Stimulated activated CD4-positive, alpha-beta T cell treated with anti-CD3 and anti-CD28 coated beads, Interleukin-2, amount 100 ng/mL, for 4 hours (primary cell): ENCODE measurements around the gene NUP210.

ENCODE experiments used
- DNase-seq: peaks from one replicate; pipeline ENCODE4 v3.0.0-alpha.2; 2020; ENCODE audit warnings: low read depth

Gene NUP210

DNA sequence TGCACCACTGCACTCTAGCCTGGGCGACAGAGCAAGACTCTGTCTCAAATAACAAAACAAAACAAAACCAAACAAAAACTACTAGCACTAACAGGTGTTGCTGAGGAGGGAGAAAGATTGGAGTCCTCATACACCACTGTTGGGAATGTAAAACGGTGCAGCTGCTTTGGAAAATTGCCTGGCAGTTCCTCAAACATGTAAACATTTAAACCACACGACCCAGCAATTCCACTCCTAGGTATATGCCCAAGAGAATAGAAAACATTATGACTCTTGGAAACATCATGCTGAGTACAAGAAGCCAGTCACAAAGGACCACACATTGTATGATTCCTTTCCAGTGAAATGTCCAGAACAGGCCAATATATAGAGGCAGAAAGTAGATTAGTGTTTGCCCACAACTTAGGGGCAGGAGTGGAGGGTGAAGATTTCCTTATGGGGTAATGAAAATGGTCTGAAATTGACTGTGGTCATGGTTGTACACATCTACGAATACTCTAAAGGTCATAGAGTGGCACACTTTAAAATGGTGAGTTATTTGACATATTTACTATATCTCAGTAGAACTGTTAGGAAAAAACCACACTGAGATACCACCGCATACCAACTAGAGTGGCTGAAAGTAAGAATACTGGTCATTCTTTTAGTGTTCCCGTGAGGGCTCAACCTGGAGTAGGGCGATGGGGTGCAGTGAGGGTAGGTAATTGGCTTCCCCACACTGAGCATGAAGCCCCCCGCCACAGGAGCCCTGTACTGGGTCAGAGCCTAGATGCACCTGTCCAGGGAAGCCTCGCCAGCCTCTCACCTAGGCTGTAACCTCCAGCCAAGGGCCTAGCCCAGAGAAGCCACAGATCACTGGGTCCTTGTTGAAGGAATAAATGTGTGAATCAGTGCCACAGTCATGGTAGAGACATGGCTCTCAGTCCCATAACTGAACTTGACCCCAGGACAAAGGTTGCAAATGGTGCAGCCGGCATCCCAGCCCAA is 131.1 kb downstream of the NUP210 start:
- DNase-seq, result no peak

DNA sequence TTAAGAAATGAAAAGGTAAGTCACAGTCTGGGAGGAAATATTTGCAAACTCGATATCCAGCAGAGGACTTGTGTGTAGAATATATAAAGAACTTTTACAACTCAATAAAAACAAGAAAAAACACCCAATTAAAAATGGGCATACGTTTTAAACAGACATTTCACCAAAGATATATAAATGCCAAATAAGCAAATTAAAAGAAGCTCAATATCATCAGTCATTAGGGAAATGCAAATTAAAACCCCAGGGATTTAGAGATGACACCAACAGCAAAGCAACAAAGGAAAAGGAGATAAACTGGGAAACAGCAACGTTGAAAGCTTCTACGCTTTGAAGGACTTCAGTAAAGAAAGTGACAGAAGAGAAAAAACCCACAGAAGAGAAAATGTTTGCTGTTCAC is 132.3 kb downstream of the NUP210 start:
- DNase-seq, result no peak

DNA sequence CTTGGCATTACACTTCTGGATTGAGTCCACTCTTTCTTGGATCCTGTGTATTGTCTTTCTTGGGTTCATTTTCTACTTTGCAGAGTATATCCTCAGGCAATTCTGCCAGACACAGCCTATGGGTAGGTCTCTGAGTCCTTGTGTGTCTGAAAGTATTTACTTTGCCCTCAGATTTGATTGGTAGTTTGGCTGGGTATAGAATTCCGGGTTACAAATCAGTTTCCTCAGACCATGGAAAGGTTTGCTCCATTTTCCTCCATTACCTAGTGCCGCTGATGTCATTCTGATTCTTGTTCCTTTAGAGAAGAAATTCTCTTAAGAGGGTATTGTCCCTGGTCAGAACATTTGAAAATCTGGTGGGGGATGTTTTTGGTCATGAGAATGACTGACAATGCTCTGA is 133.2 kb downstream of the NUP210 start:
- no peak for DNase-seq

DNA sequence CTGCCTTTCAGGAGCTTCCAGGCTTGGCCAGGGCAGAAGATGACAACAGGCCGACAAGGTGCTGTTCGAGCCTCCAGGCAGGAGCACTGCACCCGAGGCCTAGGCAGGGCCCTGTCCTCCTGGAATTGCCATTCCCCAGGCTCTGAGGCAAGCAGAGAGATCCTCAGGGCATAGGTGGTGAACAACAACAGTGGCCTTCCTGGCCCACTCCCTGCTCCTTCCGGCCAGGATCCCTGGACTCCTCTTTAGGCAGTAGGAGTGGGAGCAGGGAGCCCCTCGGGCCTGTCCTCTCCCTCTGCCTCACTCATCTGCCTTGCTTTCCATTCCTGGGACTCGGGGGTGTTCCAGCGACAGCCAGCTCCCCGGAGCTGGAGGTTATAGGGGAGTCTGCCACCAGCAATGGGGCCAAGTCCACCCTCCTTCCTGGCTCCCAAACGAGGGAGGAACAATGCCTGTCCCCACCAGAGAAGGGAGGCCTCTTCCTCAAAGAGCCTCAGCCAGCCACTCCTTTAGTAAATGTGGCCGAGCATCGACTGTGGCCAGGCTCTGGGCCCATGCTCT is 135.0 kb downstream of the NUP210 start:
- DNase-seq, result no peak

DNA sequence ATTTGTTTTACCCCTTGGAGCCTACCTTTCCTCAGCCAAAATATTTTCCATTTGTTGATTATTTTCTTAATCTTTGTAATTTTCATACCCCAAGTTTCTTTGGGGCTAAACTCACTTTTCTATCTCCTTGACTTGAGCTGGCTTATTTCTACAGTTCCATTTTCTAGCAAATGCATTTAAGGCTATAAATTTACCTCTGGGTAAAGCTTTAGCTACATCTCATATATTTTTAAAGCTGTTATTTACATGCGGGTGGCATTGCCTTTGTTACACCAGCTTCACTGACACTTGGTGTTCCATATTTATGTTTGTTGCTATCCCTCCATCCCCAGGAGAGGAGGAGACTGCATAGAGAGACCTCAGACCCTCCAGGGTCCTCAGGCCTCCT is 136.3 kb downstream of the NUP210 start:
- no peak for DNase-seq

DNA sequence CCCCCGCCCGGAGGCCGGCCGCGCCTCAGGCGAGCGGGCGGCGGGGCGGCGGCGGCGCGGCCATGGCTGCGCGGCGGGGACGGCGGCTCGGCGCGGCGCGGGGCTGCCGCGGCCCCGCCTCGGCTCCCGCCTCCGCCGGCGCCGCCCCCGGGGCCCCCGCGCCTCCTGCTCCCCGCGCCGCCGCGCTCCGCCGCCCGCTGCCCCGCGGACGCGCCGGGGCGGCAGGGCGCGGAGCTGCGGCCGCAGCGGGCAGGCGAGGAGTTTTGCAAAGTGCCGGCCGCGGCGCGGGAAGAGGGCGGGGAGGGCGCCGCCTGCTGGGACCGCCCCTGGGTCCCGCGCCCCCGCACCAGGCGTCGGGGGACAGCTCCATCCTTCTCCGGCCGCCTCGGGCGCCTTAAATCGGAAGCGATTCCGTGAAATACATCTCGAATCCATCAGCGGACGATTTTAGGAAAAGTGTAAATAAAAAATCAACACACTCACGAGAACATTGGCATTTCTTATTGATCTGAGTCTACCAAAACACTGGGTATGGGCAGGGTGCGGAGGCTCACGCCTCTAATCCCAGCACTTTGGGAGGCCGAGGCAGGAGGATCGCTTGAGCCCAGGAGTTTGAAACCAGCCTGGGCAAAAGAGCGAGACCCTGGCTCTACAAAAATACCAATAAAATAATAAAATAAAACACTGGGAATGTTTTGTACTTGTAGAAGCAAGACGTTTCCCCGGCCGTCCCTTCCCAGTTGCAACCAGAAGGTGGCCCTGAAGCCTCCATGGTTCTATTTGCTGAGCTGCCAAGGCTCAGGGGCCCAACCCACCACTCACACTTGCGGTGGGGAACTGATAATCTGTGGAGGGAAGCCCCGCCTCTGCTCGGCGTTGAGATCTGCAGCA is 136.9 kb downstream of the NUP210 start:
- DNase-seq, result no peak

DNA sequence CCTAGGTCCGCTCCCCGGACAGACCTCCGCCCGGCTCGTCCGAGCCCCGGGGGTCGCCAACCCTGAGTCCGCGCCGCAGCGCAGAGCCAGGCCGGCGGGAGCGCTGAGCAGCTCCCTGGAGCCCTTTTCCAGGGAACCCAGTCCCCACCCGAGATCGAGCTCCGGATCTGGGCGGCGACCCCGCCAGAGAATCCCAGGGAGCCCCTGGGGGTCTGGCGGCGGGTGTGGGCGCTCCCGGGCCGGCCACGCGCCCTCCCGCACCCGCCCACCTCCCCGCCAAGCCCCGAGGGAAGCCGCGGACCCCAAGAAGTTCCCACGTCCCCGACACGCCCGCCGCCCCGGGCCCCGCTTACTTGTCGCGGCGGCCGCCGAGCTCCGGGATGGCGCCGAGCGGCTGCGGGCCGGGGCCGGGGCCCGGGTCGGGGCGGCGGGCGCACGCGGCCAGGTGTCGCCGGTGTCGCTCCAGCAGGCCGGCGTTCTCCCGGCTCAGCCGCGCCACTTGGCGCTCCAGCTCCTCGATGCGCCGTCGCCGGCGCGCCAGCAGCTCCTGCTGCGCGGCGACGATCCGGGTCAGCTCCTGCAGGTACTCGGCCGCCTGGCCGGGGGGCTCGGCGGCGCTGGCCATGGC is 137.7 kb downstream of the NUP210 start:
- DNase-seq, result no peak

DNA sequence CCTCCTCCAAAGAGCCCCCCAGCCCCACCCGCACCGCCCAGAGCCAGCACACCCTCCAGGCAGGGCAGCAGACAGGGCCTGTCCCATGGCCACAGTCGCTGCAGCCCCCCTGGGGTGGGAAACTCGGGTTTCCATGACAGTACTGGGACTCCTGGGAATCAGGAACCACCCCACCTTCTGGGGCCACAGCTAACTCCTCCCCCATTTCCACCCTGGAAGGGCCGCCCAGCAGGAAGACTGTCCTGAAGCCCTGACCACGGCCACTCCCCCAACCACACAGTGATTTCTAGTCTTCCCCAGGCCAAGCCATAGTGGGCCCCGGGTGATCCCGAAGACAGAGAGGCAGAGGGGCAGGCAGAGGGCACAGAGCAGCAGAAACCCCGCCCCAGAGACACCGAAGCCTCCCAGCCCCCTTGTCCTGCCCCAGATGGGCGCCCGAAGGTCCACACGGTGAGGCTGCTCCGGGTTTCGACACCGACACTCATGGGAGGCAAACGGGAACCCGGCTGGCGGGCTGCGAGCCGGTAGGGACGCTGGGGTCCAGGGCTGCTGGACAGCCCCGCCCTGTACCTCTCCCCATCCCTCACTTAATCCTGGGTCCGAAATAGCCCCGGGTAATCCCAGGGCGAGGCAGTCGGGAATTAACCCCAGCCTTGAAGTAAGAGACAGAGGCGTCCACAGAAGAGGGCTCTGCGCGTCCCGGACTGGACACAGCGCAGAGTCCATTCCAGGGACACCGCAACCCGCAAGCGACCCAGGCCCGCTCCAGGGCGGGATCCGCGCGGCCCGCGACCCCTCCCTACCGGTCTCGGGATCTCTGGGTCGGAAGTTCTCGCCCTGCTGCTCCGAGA is 138.4 kb downstream of the NUP210 start:
- DNase-seq, result no peak

DNA sequence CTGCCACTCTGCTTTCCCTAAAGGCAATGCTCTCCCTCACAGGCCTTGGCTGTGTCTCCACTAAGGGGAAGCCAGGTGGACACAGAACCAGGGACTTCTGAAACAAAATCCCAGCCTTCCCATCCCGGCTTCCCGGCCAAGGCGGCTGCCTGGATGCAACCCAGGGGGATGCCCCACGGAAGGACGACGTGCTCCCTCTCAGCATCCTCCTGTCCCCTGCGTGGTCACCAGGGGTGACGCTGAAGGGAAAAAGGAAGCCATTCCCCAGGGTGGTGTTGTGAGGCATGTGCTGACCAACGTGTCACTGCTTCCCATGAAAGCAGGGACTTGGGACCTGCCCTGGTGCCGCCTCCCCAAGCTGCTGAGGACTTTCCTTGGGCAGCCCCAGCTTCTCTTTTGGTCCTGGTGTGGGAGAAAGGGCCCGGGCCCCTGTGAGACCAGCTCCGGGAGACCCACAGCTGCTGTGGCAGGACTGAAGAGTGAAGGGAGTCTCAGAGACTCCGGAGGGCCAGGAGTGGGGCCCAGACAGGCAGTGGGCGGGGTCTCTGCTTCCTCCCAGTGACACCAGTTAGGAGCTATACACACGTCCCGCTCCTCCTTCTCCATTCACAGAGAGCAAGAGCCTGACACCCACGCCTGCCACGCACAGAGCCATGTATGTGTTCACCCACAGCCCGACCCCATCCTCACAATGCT is 139.2 kb downstream of the NUP210 start:
- no peak for DNase-seq

DNA sequence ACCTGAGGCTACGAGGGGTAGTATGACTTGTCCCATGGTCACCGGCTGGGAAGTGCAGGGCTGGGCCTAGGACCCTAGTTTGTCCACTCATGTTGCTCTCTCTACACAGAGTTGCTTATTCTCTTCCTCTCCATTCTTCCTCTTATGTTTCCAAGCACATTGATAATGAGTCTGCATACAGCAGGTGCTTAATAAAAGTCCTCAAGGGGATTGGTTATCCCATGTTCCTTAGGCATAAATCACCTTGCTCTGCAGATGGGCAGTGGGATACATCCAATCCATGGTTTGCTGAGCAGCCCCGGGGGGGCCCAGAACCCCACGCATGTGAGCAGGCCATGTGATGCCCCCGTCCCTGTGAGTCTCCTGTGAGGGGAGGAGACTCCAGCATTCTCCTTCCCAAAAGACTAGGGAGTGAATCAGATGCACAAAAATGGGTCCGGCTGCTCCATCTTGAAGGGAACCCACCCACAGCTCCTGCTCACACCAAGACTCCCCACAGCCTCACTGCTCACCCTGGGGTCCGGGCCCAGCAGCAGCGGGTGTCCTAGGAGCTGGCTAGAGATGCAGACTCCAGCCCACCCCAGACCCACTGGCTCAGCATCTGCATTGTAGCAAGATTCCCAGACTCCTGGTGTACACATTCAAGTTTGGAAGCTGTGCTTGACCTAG is 139.9 kb downstream of the NUP210 start:
- no peak for DNase-seq

DNA sequence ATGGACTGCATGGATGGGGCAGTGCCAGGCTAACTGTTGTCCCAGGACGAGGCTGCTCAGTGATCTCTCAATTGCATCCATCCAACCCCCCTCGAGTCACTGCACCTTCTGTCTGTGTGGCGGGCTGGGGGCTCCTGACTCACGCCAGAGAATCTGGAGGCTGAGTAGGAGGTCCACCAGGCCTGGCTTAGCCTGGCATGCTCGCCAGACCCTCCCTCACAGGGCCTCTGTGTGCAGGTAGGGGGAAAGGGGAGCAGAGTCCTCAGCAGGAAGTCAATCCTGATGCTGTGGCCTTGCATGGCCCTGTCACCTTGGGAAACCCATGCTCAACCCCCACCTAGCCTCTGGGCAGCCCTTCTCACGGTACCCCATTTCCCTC is 140.6 kb downstream of the NUP210 start:
- no peak for DNase-seq

DNA sequence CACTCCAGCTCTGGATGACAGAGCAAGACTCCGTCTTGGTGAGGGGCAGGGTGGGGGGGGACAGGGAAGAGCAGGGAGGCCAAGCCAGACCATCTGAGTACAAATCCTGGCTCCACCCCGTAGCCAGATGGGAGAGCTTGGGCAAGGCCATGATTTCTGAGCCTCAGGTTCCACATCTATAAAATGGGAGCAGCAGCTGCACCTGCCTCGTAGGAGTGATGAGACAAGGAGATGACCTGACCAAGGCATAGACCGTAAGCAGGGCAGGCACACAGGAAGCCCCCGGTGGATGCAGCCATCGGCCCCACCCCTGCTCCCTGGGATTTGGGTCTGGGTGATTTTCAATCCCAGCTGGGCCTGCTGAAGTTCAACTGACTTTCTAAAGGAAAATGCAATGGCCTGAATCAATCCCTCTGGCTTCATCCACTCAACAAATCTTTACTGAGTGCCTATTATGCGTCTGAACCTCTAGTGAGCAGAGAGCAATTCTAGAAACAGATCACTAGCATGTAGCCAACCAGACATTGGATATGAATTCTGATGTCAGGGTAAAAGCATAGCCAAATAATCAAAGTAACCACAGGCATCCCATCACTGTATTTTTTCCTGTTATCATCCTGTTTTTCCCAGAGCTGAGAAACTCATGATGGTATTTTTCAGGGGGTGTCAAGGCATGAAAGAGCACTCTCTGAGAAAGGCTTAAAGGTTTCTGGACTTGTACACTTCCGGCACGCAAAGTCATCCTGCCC is 141.2 kb downstream of the NUP210 start:
- no peak for DNase-seq

DNA sequence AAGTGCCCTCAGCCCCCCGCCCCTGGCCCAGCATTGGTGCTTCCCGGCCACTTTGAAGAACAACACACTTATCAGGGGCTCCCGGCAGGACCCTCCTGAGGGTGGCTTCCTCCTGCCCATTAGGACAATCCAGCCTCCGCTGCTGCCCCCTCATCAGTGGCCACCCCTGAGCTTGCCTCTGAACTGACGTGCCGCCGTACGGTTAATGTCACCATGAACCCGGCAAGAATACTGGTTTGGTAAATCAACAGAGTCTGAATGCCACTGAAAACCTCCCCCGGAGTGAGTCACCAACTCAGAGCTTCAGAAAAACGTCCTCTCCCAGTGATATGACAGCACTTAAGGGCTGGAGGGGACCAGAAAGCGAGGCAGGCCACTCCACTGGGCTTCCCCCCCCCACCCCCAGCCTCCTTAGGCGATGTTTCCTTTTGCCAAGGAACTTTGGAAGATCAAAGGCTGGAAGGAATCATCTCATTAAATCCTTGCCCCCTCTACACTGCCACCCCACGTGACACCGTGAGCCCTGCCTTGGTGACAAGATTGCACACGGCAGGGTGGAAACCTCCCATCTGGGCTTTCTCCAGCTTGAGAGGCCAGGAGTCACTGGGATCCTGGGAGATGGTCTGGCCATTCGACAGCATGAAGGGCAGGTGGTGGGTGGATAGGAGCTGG is 142.1 kb downstream of the NUP210 start:
- DNase-seq, result no peak

DNA sequence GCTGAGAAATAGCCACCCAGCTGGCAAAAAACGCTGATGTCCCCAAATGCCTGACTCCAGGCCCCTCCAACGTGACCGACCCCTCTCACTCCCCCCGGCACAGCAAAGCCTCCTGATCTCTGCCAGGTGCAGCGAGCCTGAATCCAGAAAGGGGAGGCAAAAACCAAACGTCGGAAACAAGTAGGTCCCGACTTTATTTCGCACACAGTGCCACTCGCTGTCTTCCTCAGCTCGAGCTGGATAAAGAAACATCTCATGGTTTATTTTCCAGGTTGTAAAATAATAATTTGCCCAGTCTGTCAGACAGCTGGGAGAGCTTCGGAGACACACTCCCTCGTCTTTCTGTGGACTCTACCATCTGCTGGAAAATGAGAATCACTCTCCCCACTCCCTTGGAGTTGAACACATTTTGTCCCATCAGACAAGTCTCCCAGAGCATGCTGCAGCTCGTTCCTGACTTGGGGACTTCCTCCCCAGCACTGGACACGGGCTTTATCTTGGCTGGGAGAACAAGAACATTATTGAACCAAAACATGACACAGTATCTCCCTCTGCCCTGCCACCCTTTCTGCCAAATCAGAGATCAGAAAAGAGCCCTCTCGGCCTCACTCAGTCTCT is 142.8 kb downstream of the NUP210 start:
- no peak for DNase-seq

DNA sequence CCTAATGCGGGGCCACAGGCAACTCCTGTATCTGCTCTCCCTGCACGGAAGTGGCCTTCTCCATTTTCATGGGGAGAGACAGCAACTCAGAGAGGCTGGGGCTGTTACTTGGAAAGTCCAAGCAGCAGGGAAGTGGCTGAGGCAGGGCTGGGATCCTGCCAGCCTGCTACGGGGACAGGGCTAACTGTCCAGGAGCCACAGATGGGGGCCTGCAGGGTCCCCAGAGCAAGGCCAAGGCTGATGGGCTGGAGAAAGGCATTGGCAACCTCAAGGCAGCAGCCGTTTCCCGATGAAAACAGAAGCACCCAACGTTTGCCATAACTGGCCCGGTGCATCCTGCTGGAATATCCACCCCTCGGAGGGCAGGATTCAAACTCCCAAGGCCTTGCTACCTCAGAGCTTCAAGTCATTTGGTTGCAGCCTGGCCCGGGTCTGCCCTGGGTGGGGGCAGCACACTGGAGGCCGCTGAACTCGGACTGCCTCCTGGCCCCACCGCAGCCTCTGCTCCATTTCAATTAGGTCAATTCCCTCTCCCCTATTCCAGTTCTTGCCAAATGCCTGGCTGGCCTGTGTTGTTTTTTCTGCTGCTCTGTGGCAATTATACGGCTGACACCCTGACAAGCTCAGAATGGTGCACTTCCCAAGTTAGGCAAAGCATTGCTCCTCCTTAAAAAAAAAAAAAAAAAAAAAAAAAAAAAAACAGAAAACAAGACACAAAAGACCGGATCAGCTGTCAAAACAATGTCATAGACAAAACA is 143.5 kb downstream of the NUP210 start:
- DNase-seq, result no peak

DNA sequence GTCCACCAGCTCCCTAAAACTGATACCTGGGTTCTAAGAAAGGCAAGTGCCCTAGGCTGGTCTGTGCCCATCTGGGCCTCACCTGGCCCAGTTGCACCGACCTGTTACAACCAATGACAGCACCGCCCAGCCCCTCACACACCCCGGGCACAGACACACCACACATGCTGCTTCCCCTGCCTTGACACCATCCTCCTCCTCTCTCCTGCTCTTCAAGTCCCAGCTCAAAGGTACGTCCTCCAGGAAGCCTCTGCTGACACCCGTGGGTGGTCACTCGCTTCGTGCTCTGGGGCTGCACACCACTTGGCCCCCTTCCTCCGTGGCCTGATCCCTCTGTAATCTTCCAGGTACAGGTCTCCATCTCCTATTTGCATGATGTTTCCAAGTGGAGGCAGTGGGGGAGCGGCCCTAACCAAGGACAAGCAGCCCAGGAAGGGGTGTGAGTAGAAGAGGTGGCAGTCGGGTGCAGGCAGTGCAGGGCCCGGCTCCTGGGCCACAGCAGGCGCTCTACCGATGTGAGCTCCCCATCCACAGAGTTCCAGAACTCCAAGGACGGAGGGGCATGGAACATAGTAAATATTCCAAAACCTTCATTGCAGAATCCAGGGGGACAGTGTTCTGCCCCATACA is 144.6 kb downstream of the NUP210 start:
- no peak for DNase-seq
